SK-N-SH treated with all-trans-retinoic acid at 6 μM for 48 hours (cell line): ENCODE data around the gene LUC7L.
"Not testable (repeated sequence)": the region's sequence is repeated elsewhere in the genome, so short reads cannot be mapped to it uniquely, and the experiment has no call there.

ENCODE experiments used
- ARNTL ChIP-seq: fragments of 450-650 bp; formaldehyde crosslinking; IDR thresholded peaks from 2 replicates; pipeline ENCODE4 v1.5.0; 2020; ENCODE audit warnings: low read depth, mild to moderate bottlenecking, moderate library complexity, borderline replicate concordance
- BACH2 ChIP-seq: fragments of 250-450 bp; sonication (Bioruptor Pico); IDR thresholded peaks from 2 replicates; pipeline ENCODE4 v1.9.0; 2021; ENCODE audit warnings: mild to moderate bottlenecking, borderline replicate concordance
- CSDC2 ChIP-seq: fragments of 250-450 bp; sonication (Bioruptor Pico); IDR thresholded peaks from 2 replicates; pipeline ENCODE4 v1.5.0; 2020; ENCODE audit warnings: mild to moderate bottlenecking, moderate library complexity
- ESRRG ChIP-seq: fragments of 250-450 bp; sonication (Bioruptor Pico); IDR thresholded peaks from 2 replicates; pipeline ENCODE4 v1.6.1; 2021; ENCODE audit warnings: mild to moderate bottlenecking
- OSR1 ChIP-seq: fragments of 250-450 bp; sonication (Bioruptor Pico); IDR thresholded peaks from 2 replicates; pipeline ENCODE4 v1.8.0; 2022; ENCODE audit warnings: moderate library complexity, mild to moderate bottlenecking, inconsistent platforms
- PATZ1 ChIP-seq: fragments of 250-450 bp; sonication (Bioruptor Pico); IDR thresholded peaks from 2 replicates; pipeline ENCODE4 v1.8.0; 2020; ENCODE audit warnings: mild to moderate bottlenecking, moderate library complexity, borderline replicate concordance
- PPARA ChIP-seq: fragments of 250-450 bp; sonication (Bioruptor Pico); IDR thresholded peaks from 2 replicates; pipeline ENCODE4 v1.5.0; 2020; ENCODE audit warnings: mild to moderate bottlenecking, borderline replicate concordance
- RARB ChIP-seq: fragments of 250-450 bp; sonication (Bioruptor Pico); IDR thresholded peaks from 2 replicates; pipeline ENCODE4 v1.8.0; 2021; ENCODE audit warnings: mild to moderate bottlenecking, moderate library complexity
- TOX ChIP-seq: fragments of 250-450 bp; sonication (Bioruptor Pico); IDR thresholded peaks from 2 replicates; pipeline ENCODE4 v1.8.0; 2021; ENCODE audit warnings: mild to moderate bottlenecking, moderate library complexity, borderline replicate concordance
- ZC3H10 ChIP-seq: fragments of 250-450 bp; sonication (Bioruptor Pico); IDR thresholded peaks from 2 replicates; pipeline ENCODE4 v1.5.1; 2021; ENCODE audit warnings: mild to moderate bottlenecking, moderate library complexity
- ZFP3 ChIP-seq: fragments of 250-450 bp; sonication (Bioruptor Pico); IDR thresholded peaks from 2 replicates; pipeline ENCODE4 v1.5.0; 2020; ENCODE audit warnings: mild to moderate bottlenecking, moderate library complexity
- ZNF8 ChIP-seq: fragments of 450-650 bp; formaldehyde crosslinking; IDR thresholded peaks from 2 replicates; pipeline ENCODE4 v1.5.0; 2020; ENCODE audit warnings: mild to moderate bottlenecking, moderate library complexity
- TF ChIP-seq, protein P1 (sequence below): fragments of 250-450 bp; sonication (Bioruptor Pico); IDR thresholded peaks from 2 replicates; pipeline ENCODE4 v1.5.1; 2021; ENCODE audit warnings: mild to moderate bottlenecking, moderate library complexity
- TF ChIP-seq, protein P2 (sequence below): fragments of 250-450 bp; sonication (Bioruptor Pico); IDR thresholded peaks from 2 replicates; pipeline ENCODE4 v1.5.1; 2020; ENCODE audit warnings: low read depth, mild to moderate bottlenecking, moderate library complexity

GRCh38 chr16:163139-163538 is 66.1 kb downstream of the LUC7L start:
- TF ChIP-seq RARB (CRISPR knock-in tag); CSDC2 (CRISPR knock-in tag); ARNTL; OSR1 (CRISPR knock-in tag); PPARA (CRISPR knock-in tag); TOX; ESRRG (CRISPR knock-in tag); PATZ1 (CRISPR knock-in tag); ZNF8; BACH2; ZFP3 (CRISPR knock-in tag); ZC3H10 (CRISPR knock-in tag): not testable (repeated sequence)
- TF ChIP-seq, protein P1, sequence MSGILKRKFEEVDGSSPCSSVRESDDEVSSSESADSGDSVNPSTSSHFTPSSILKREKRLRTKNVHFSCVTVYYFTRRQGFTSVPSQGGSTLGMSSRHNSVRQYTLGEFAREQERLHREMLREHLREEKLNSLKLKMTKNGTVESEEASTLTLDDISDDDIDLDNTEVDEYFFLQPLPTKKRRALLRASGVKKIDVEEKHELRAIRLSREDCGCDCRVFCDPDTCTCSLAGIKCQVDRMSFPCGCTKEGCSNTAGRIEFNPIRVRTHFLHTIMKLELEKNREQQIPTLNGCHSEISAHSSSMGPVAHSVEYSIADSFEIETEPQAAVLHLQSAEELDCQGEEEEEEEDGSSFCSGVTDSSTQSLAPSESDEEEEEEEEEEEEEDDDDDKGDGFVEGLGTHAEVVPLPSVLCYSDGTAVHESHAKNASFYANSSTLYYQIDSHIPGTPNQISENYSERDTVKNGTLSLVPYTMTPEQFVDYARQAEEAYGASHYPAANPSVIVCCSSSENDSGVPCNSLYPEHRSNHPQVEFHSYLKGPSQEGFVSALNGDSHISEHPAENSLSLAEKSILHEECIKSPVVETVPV, result not testable (repeated sequence)
- TF ChIP-seq, protein P2, sequence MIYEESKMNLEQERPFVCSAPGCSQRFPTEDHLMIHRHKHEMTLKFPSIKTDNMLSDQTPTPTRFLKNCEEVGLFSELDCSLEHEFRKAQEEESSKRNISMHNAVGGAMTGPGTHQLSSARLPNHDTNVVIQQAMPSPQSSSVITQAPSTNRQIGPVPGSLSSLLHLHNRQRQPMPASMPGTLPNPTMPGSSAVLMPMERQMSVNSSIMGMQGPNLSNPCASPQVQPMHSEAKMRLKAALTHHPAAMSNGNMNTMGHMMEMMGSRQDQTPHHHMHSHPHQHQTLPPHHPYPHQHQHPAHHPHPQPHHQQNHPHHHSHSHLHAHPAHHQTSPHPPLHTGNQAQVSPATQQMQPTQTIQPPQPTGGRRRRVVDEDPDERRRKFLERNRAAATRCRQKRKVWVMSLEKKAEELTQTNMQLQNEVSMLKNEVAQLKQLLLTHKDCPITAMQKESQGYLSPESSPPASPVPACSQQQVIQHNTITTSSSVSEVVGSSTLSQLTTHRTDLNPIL (CRISPR knock-in tag), result not testable (repeated sequence)
